K562 (cell line): ENCODE data around the gene SRGAP2C. TPM values are rescaled to one million over a fixed set of nuclear protein-coding genes. Genes with fewer than 3 reads are reported as not detected.
"Not testable (repeated sequence)": the region's sequence is repeated elsewhere in the genome, so short reads cannot be mapped to it uniquely, and the experiment has no call there.

Experiments
- ATAC-seq: fragments of 200-7000 bp; cut with Tn5 transposase; 3 replicates; pipeline ENCODE4 v1.9.1; 2020; ENCODE audit warnings: moderate library complexity
- BruUV-seq: library from RNA; stranded (reverse); fragments of 400-500 nt; replicated peaks from 2 replicates; lab custom pipeline; 2021; lab: Mats Ljungman, UMichigan
- CTCF ChIA-PET: fragments of 300-600 bp; formaldehyde crosslinking; extraction: SDS; loops from one replicate; lab custom pipeline; 2021; ENCODE audit warnings: low intra/inter-chr PET ratio; lab: Yijun Ruan, JAX
- POLR2A ChIA-PET: fragments of 300-600, 350-650 bp; sonication (Branson Sonifier 250); formaldehyde crosslinking; extraction: SDS; loops from one replicate; lab custom pipeline; 2021; ENCODE audit warnings: antibody characterized with exemption, inconsistent platforms; lab: Yijun Ruan, JAX
- DNase-seq, 4 experiments: peaks; one replicate each; pipeline versions ENCODE4 v3.0.0 to v3.0.0-alpha.2; 2011 to 2018; ENCODE audit warnings: low spot score in 3 of 4, mixed read lengths in 3 of 4; ENCODE audit errors: extremely low read depth in 1 of 4
- FAIRE-seq: peaks from 2 replicates; lab custom pipeline; 2011; peaks lifted over from hg19 to GRCh38; lab: Jason Lieb, UNC
- H2AFZ ChIP-seq: 2 replicates; pipeline ENCODE4 v1.6.0; 2011; ENCODE audit warnings: low read depth, low read length, control low read depth, inconsistent platforms
- H3K27ac ChIP-seq: fragments of 200-600 bp; 3 replicates; pipeline ENCODE4 v1.8.0; 2011; ENCODE audit warnings: low read depth, mild to moderate bottlenecking, control low read depth, inconsistent platforms, low read length, moderate library complexity, mixed read lengths; ENCODE audit errors: extremely low read depth
- H3K27me3 ChIP-seq, 2 experiments: fragments of 300-600 bp in 1 of 2; 2 replicates in 1 of 2; 3 replicates in 1 of 2; pipeline versions ENCODE4 v1.6.0 to v1.8.0; 2011; ENCODE audit warnings: inconsistent platforms in 2 of 2, low read length in 2 of 2, mild to moderate bottlenecking in 1 of 2, mixed read lengths in 1 of 2, moderate library complexity in 1 of 2; ENCODE audit not compliant: control insufficient read depth in 2 of 2, insufficient read depth in 2 of 2
- H3K36me3 ChIP-seq: fragments of 300-600 bp; 3 replicates; pipeline ENCODE4 v1.8.0; 2011; ENCODE audit warnings: mild to moderate bottlenecking, low read length, inconsistent platforms; ENCODE audit not compliant: control insufficient read depth, insufficient read depth
- H3K4me1 ChIP-seq, 2 experiments: fragments of 200-600 bp in 1 of 2; replicated peaks in 1 of 2; 2 replicates in 1 of 2; 3 replicates in 1 of 2; pipeline versions ENCODE4 v1.5.1 to v1.8.0; 2011; ENCODE audit warnings: inconsistent platforms in 2 of 2, low read length in 2 of 2, mild to moderate bottlenecking in 1 of 2, mixed read lengths in 1 of 2, moderate library complexity in 1 of 2; ENCODE audit not compliant: control insufficient read depth in 2 of 2, insufficient read depth in 2 of 2
- H3K4me2 ChIP-seq: 2 replicates; pipeline ENCODE4 v1.6.1; 2011; ENCODE audit warnings: low read length, control low read depth, inconsistent platforms, mixed read lengths; ENCODE audit not compliant: insufficient read depth
- H3K4me3 ChIP-seq: fragments of 200-600 bp; sonication (generic), shearing (Covaris generic); 2 replicates; pipeline ENCODE4 v1.5.1; 2016; ENCODE audit warnings: control low read depth, inconsistent platforms
- H3K79me2 ChIP-seq: fragments of 200-600 bp; 3 replicates; pipeline ENCODE4 v1.8.0; 2011; ENCODE audit warnings: low read length, inconsistent platforms; ENCODE audit not compliant: control insufficient read depth, insufficient read depth
- H3K9ac ChIP-seq, 2 experiments: 2 replicates each; pipeline versions ENCODE4 v1.6.0 to v1.6.1; 2011; ENCODE audit warnings: low read depth in 2 of 2, low read length in 2 of 2, control low read depth in 1 of 2, inconsistent platforms in 1 of 2, mild to moderate bottlenecking in 1 of 2, mixed read lengths in 1 of 2; ENCODE audit not compliant: insufficient read depth in 1 of 2
- H3K9me1 ChIP-seq: one replicate; pipeline ENCODE4 v1.6.0; 2011; ENCODE audit warnings: inconsistent platforms, mild to moderate bottlenecking, low read length, moderate library complexity; ENCODE audit not compliant: control insufficient read depth, insufficient read depth
- H3K9me3 ChIP-seq: replicated peaks from 2 replicates; pipeline ENCODE4 v1.5.1; 2011; ENCODE audit warnings: low read depth, low read length, inconsistent platforms; ENCODE audit not compliant: control insufficient read depth, insufficient read depth
- H4K20me1 ChIP-seq: replicated peaks from 2 replicates; pipeline ENCODE4 v1.6.1; 2011; ENCODE audit warnings: low read length, inconsistent platforms, mixed read lengths; ENCODE audit not compliant: control insufficient read depth, insufficient read depth
- WGBS: fragments of 100-300 bp; shearing (Covaris generic); methylation state at CpG from one replicate; pipeline ENCODE4 v1.1.6; 2016; ENCODE audit warnings: low coverage, mixed read lengths; ENCODE audit not compliant: insufficient coverage; ENCODE audit errors: missing lambda C conversion rate; 5-methylcytosine and 5-hydroxymethylcytosine counted together
- in situ Hi-C: fragments of 300-500 bp; cut with MboI; formaldehyde crosslinking; loops from 4 replicates; pipeline ENCODE4 v1.15.0; 2018; ENCODE audit warnings: inconsistent platforms, mixed read lengths
- intact Hi-C: fragments of 100-400 bp; cut with micrococcal nuclease; formaldehyde crosslinking; loops from 2 replicates; pipeline ENCODE4 v1.14.2; 2022
- polyA plus RNA-seq, 8 experiments: library from polyadenylated mRNA; depleted of rRNA in 4 of 8; stranded (reverse) in 5 of 8; unstranded in 3 of 8; fragments of >200 nt; fragmentation: Nextera tagmentation in 2 of 8; fragmentation: Illumina TruSeq in 1 of 8; extraction: Ambion mirVana in 2 of 8; extraction: Trizol in 1 of 8; gene quantifications; 2 replicates each; pipeline versions ENCODE4 v1.2.1 to v1.2.3, GENCODE V29; 2011 to 2014; ENCODE audit warnings: inconsistent platforms in 1 of 8, missing spikeins in 1 of 8
- total RNA-seq, 7 experiments: library from RNA; depleted of rRNA in 6 of 7; stranded (reverse); fragments of >200 nt in 6 of 7; fragmentation: Illumina TruSeq in 2 of 7; extraction: Trizol in 2 of 7; gene quantifications; 2 replicates each; pipeline versions ENCODE4 v1.2.1 to v1.2.3, GENCODE V29; 2011 to 2021; ENCODE audit warnings: low replicate concordance in 1 of 7

Gene SRGAP2C
- total and polyA plus RNA-seq, 9 of the 15 experiments (the other 6 are each of a cell fraction or from before 2014, with no cell fraction given), result 5.0 to 21.1 (median 7.7) TPM

- H3K79me2 ChIP-seq, POLR2A ChIA-PET, DNase-seq, intact Hi-C loops, FAIRE-seq, H3K9me3 ChIP-seq, H3K27me3 ChIP-seq, BruUV-seq, in situ Hi-C loops, H3K4me1 ChIP-seq, H3K36me3 ChIP-seq, ATAC-seq, CTCF ChIA-PET, H3K4me3 ChIP-seq, H3K9ac ChIP-seq, H3K9me1 ChIP-seq, H2AFZ ChIP-seq, H3K27ac ChIP-seq, H3K4me2 ChIP-seq, H4K20me1 ChIP-seq: not testable (repeated sequence)
- no CpG with 5 or more reads among the region's 1 CpG for WGBS
Observed at GRCh38 chr1:121321660-121322059, 136.9 kb downstream of the SRGAP2C start.

GRCh38 chr1:121324726-121325125, 140.0 kb downstream of the SRGAP2C start:
- H3K4me2 ChIP-seq, DNase-seq, H3K27me3 ChIP-seq, H3K4me3 ChIP-seq, CTCF ChIA-PET, FAIRE-seq, H3K9me3 ChIP-seq, POLR2A ChIA-PET, H3K36me3 ChIP-seq, H3K9ac ChIP-seq, H3K4me1 ChIP-seq, ATAC-seq, H2AFZ ChIP-seq, H3K27ac ChIP-seq, H3K9me1 ChIP-seq, intact Hi-C loops, H4K20me1 ChIP-seq, BruUV-seq, H3K79me2 ChIP-seq, in situ Hi-C loops: not testable (repeated sequence)

GRCh38 chr1:121332141-121332540, 147.4 kb downstream of the SRGAP2C start:
- H3K27ac ChIP-seq, in situ Hi-C loops, H3K79me2 ChIP-seq, H2AFZ ChIP-seq, CTCF ChIA-PET, FAIRE-seq, H3K9me1 ChIP-seq, H4K20me1 ChIP-seq, BruUV-seq, H3K36me3 ChIP-seq, H3K9me3 ChIP-seq, H3K27me3 ChIP-seq, H3K4me3 ChIP-seq, DNase-seq, H3K4me2 ChIP-seq, intact Hi-C loops, POLR2A ChIA-PET, H3K9ac ChIP-seq, H3K4me1 ChIP-seq: not testable (repeated sequence)
- peak; percentile 17; the same call in 1 of the 3 replicates for ATAC-seq

- H3K9me1 ChIP-seq, H3K27ac ChIP-seq, in situ Hi-C loops, CTCF ChIA-PET, H3K27me3 ChIP-seq, DNase-seq, H3K79me2 ChIP-seq, POLR2A ChIA-PET, BruUV-seq, H3K36me3 ChIP-seq, FAIRE-seq, H3K4me3 ChIP-seq, H3K9ac ChIP-seq, H3K9me3 ChIP-seq, H2AFZ ChIP-seq, H4K20me1 ChIP-seq, H3K4me2 ChIP-seq, intact Hi-C loops, H3K4me1 ChIP-seq: not testable (repeated sequence)
- no CpG with 5 or more reads among the region's 8 CpGs for WGBS
- ATAC-seq, result peak; percentile 69
Observed at GRCh38 chr1:121332599-121333562, 148.1 kb downstream of the SRGAP2C start.
